GM10266 (cell line): ENCODE measurements around the gene IBTK.
A peak's percentile ranks its signal among the peaks of the same experiment; 100 is the strongest.
"Not testable (repeated sequence)": the region's sequence is repeated elsewhere in the genome, so short reads cannot be mapped to it uniquely, and the experiment has no call there.

ENCODE experiments used
- DNase-seq: peaks from one replicate; pipeline ENCODE4 v3.0.0; 2012; ENCODE audit errors: extremely low spot score
- TF ChIP-seq, protein P1 (sequence below): IDR thresholded peaks from 2 replicates; pipeline ENCODE4 v1.5.1; 2012; ENCODE audit warnings: mild to moderate bottlenecking, low read depth; ENCODE audit not compliant: control insufficient read depth, insufficient read depth; ENCODE audit errors: missing control alignments

Gene IBTK, protein sequence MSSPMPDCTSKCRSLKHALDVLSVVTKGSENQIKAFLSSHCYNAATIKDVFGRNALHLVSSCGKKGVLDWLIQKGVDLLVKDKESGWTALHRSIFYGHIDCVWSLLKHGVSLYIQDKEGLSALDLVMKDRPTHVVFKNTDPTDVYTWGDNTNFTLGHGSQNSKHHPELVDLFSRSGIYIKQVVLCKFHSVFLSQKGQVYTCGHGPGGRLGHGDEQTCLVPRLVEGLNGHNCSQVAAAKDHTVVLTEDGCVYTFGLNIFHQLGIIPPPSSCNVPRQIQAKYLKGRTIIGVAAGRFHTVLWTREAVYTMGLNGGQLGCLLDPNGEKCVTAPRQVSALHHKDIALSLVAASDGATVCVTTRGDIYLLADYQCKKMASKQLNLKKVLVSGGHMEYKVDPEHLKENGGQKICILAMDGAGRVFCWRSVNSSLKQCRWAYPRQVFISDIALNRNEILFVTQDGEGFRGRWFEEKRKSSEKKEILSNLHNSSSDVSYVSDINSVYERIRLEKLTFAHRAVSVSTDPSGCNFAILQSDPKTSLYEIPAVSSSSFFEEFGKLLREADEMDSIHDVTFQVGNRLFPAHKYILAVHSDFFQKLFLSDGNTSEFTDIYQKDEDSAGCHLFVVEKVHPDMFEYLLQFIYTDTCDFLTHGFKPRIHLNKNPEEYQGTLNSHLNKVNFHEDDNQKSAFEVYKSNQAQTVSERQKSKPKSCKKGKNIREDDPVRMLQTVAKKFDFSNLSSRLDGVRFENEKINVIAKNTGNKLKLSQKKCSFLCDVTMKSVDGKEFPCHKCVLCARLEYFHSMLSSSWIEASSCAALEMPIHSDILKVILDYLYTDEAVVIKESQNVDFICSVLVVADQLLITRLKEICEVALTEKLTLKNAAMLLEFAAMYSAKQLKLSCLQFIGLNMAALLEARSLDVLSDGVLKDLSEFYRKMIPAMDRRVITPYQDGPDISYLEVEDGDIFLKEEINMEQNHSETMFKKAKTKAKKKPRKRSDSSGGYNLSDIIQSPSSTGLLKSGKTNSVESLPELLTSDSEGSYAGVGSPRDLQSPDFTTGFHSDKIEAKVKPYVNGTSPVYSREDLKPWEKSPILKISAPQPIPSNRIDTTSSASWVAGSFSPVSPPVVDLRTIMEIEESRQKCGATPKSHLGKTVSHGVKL (N-terminal part only)

GRCh38 chr6:82247505-82248272 is at the start of gene IBTK:
Gene IBTK, minus strand, starts transcription at chr6:82247744. Its CDS starts 7,258 bp downstream, at chr6:82240486.
- peak; percentile 92 for DNase-seq
- TF ChIP-seq, protein P1, sequence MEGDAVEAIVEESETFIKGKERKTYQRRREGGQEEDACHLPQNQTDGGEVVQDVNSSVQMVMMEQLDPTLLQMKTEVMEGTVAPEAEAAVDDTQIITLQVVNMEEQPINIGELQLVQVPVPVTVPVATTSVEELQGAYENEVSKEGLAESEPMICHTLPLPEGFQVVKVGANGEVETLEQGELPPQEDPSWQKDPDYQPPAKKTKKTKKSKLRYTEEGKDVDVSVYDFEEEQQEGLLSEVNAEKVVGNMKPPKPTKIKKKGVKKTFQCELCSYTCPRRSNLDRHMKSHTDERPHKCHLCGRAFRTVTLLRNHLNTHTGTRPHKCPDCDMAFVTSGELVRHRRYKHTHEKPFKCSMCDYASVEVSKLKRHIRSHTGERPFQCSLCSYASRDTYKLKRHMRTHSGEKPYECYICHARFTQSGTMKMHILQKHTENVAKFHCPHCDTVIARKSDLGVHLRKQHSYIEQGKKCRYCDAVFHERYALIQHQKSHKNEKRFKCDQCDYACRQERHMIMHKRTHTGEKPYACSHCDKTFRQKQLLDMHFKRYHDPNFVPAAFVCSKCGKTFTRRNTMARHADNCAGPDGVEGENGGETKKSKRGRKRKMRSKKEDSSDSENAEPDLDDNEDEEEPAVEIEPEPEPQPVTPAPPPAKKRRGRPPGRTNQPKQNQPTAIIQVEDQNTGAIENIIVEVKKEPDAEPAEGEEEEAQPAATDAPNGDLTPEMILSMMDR = no peak

DNA sequence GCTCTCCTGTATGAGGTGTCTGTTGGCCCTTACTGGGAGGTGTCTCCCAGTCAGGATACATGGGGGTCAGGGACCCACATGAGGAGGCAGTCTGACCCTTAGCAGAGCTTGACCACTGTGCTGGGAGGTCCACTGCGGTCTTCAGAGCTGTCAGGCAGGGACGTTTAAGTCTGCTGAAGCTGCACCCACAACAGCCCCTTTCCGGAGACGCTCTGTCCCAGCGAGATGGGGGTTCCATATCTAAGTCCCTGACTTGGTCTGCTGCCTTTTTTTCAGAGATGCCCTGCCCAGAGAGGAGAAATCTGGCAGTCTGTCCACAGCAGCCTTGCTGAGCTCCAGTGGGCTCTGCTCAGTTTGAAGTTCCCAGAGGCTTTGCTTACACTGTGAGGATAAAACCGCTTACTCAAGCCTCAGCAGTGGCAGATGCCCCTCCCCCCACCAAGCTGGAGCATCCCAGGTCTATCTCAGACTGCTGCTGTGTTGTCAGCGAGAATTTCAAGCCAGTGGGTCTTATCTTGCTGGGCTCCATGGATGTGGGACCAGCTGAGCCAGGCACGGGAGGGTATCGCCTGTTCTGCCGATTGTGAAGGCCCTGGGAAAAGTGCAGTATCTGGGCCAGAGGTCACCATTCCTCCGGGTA is 36.3 kb upstream of the IBTK start:
- TF ChIP-seq, protein P1 = no peak
- DNase-seq = no peak

DNA sequence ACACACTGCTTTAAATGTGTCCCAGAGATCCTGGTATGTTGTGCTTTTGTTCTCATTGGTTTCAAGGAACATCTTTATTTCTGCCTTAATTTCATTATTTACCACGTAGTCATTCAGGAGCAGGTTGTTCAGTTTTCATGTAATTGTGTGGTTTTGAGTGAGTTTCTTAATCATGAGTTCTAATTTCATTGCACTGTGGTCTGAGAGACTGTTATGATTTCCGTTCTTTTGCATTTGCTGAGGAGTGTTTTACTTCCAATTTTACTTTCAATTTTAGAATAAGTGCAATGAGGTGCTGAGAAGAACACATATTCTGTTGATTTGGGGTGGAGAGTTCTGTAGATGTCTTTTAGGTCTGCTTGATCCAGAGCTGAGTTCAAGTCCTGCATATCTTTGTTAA is 34.0 kb upstream of the IBTK start:
- not testable (repeated sequence) for DNase-seq

DNA sequence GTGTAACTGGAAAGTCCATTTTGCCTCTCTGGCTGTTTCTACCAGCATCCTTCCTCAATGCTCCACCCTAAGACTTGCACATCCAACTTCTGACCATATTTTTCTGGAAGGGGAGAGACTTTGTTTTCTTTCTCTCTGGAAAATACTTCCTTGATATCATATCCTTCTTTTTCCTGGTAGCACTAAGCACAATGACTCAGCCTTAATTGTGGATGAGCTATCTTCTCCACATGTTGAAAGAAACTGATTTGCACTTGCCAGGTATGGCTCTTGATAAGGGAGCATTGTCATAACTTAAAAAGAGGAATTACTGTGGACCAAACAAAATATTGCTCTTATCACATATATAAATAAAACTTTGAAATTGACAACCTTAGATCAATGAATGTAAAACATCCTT is 30.1 kb upstream of the IBTK start:
- DNase-seq = no peak
- TF ChIP-seq, protein P1 = no peak

DNA sequence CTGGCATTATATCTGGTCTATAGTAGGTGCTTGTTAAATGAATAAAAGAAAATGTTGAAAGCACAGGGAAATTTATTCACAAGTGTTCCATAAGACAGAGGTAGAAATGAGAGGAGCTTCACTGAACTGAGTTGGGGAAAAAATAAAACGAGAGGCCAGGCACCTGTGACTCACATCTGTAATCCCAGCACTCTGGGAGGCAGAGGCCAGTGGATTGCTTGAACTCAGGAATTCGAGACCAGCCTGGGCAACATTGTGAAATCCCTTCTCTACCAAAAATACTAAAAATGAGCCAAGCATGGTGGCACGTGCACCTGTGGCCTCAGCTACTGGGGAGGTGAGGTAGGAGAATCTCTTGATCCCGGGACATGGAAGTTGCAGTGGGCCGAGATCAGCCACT is 28.1 kb upstream of the IBTK start:
- DNase-seq = no peak
- TF ChIP-seq, protein P1 = no peak

- TF ChIP-seq, protein P1 = no peak
- no peak for DNase-seq
Observed at GRCh38 chr6:82273295-82273694, 25.8 kb upstream of the IBTK start.
